Myocyte (in vitro differentiated cells): ENCODE results near the gene MAST2. TPM values are rescaled to one million over a fixed set of nuclear protein-coding genes. Genes with fewer than 3 reads are reported as not detected.
A peak's percentile ranks its signal among the peaks of the same experiment; 100 is the strongest.

Experiments
- DNase-seq: peaks from one replicate; pipeline ENCODE4 v3.0.0-alpha.2; 2012; ENCODE audit warnings: low read depth
- total RNA-seq: library from RNA; depleted of rRNA; stranded (reverse); fragments of >200 nt; gene quantifications from 2 replicates; pipeline ENCODE4 v1.2.3, GENCODE V29; 2014

The MAST2 gene
- total RNA-seq, 1 donor from 2014 or later = 70.3 TPM

DNA sequence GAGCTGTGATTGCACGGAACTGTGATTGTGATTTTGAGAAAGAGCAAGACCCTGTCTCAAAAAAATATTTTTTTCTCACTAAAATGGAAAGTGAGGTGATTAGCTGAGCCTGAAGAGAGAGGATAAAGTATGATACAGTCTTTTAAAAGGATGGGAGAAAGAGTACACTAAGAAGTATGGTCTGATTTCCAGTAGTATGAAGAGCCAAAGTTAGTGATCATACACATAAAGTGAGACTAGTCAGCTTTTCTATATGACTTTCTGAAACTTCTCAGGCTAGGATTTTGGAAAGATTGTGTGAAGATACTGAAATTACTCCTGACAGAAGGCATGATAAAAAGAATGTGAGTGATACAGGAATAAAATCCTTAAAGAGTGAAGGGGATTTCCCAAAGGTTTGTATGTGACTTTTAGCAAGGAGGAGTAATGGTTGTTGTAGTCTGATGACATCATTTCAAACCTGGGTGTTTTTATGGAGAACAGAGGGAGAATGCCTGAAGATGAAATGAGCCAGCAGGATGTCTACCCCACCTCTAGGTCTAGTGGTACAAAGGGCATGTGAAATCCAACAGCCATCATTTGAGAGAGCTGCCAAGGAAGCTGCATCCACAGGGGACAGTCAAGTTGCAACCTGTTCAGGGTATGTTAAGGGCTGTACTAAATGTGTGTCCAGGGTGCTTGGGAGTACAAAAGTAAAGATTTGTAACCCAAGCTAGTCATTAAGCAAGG, 171.3 kb downstream of the MAST2 start:
- DNase-seq = no peak

DNA sequence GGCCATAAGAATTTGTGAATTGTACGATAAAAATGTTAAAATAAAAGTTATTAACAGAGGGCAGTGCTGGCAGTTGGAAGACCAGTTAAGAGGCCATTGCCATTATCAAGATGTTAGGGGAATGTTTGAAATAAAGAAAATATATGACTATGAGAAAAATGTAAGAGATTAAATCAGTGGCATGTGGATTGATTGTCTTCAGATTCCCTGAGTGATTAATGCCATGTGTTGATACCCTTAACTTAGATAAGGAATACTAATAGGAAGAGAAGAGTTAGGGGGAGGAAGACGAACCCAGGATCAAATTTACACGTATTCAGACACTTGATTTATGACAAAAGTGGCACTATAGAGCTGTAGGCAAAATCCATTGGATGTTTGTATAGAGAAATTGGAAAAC, 173.2 kb downstream of the MAST2 start:
- DNase-seq = no peak

DNA sequence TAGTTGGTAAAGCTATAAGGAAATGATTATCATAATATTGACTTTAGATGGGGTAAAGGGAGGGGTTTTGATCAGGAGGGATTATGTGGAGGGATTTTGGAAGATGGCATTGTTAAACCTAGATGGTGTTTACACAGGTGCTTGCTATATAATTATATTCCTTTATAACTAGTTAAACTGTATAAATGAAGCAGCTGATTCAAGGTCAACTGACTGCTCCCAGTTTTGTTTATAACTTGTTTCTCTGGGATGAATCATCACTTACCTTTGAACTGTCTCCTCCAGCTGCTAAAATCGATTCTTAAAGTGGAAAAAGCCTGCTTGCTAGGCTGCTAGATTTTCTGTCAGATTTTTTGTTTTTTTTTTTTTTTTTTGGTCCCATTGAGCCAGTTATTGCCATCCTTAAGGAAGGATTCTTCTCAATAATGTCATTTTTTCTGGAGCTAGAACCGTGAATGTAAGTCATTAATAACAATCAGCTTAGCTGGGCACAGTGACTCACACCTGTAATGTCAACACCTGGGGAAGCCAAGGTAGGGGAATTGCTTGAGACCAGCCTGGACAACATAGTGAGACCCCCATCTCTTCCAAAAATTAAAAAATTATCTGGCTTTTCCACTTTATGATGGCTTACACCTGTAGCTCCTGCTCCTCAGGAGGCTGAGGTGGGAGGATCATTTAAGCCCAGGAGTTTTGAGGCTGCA, 175.8 kb downstream of the MAST2 start:
- DNase-seq = no peak

DNA sequence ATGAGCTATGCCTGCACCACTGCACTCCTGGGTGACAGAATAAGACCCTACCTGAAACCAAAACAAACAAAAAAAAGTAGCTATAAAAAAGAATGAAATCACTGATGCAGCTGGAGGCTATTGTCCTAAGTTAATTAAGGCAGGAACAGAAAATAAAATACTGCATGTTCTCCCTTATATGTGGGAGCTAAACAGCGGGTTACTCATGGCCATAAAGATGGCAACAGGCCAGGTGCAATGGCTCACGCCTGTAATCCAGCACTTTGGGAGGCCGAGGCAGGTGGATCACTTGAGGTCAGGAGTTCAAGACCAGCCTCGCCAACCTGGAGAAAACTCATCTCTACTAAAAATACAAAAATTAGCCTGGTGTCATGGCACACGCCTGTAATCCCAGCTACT, 176.4 kb downstream of the MAST2 start:
- no peak for DNase-seq

DNA sequence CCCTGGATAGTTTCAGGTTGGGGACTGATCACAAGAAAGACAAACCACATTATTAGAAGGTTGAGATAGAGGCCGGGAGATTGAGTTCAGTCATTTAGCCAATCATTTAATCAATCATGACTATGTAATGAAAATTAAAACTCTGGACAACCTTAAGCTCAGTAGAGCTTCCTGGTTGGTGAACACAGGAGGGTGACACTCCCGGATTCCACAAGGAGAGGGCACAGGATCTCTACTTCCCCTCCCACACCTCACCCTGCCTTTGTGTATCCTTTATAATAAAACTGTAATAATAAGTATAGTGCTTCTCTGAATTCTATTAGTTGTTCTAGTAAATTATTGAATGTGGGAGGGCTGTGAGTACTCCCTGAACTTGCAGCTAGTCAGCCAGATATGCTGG, 178.9 kb downstream of the MAST2 start:
- no peak for DNase-seq

DNA sequence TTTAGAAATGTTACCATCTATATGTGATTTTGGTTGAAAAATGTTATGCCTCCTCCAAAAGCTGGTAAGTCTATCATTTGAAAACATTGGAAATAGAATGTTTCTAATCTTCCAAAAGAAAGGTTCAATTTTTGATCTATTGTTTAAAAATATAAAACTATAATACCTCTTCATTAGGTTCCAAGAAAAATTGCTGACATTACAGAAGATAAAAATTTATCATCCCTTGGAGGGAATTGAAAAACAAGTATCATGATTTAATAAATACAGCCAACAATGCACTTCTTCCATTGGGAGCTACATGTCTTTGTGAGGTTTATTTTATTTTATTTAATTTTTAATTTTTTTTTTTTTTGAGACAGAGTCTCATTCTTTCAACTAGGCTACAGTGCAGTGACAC, 180.6 kb downstream of the MAST2 start:
- no peak for DNase-seq

DNA sequence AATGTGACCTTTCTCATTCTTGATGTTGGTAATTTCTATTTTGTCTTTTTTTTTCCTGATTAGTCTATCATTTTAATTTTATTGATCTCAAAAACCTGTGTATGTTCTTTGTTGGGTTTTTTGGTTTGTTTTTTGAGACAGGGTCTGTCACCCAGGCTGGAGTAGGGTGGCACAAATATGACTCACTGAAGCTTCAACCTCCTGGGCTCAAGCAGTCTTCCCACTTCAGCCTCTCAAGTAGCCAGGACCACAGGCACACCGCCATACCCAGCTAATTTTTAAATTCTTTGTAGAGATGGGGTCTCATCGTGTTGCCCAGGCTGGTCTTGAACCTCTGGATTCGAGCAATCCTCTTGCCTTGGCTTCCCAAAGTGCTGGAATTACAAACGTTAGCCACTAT, 183.8 kb downstream of the MAST2 start:
- DNase-seq = no peak

DNA sequence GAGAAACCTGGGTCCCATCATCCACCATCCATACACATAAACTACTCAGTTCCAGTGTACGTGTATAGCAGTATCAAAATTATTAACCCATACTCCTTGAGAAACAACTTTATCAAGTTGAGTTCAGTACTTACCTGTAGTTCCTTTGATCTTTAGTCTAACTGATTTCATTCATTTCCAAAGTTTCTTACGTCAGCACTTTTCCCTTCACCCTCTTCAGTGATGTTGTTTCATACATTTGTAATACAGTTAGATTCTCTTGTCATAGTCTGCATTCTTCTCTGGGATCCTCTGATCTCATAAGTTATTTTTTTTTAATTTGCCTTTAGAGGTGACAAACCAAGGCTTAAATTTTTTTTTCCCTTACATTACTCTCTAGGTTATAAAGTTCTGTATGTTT, 185.8 kb downstream of the MAST2 start:
- DNase-seq = no peak

DNA sequence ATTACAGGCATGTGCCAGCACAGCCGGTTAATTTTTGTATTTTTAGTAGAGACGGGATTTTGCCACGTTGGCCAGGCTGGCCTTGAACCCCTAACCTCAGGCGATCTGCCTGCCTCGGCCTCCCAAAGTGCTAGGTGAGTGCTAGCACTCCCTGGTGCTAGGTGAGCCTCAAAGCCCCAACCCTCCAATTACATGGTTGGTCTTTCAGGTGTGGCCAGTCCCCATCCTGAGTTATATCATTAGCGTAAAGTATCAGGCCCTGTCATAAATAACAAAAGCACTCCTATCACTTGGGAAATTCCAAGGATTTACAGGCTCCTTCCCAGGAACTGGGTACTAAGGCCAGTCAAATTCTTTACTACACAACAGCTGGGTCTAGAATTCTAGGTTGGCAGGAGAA, 191.0 kb downstream of the MAST2 start:
- DNase-seq = no peak

DNA sequence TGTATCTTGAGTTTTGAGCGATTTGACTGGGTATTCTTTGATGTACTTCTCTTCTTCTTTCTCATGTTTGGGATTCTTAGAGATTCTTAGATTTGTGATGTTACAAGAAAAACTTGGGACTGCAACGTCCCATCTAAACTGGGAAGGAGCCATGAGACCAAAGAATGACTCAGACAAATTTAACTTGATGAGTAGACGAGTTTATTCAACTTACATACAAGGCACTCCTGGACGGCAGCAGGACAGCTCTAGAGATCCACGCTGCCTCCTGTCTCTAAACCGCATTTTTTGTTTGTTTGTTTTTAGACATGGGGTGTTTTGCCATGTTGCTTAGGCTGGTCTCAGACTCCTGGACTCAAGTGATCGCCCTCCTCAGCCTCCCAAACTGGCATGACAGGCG, 191.9 kb downstream of the MAST2 start:
- DNase-seq = peak; percentile 18

DNA sequence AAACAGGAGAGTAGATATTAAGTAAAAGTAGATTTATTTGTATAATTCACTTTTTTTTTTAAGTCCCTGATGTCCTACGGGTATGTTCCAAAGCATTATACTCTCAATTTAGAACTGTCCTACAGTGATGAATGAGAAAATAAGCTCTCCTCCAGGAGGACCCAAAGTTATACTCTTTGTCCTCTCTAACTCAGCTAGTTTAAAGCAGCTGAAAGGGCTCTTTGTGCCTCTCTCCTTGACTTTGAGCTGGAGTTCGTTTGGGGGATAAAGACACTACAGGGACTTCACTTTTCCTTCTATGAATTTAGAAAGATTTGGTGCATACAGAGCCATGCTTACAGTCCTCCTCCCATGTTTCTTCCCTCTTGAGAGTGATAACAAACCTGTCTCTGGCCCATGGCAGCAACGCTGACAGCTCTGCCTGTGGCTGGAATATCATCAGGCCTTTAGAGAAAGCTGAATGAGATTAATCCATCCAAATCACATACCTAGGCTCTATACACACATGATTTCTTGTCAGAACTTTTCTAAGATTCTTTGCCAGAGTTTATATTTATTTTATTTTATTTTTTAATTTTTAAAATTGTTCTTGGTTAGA, 194.7 kb downstream of the MAST2 start:
- no peak for DNase-seq

DNA sequence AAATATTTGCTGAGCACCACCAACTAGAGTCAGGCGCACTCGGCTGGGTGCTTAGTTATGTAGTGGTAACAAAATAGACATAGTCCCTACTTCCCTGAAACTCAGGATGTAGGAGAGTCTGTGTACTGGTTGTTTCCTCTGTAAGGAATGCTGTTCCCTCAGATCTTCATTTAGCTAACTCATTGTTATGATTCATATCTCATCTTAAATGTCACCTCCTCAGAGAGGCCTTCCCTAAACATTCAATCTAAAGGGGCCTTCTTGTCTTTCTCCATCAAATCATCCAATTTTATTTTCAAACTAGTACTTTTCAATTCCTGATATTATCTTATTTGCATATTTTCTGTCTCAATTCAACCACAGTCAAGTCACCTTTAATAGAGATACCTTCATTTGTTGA, 196.1 kb downstream of the MAST2 start:
- no peak for DNase-seq

DNA sequence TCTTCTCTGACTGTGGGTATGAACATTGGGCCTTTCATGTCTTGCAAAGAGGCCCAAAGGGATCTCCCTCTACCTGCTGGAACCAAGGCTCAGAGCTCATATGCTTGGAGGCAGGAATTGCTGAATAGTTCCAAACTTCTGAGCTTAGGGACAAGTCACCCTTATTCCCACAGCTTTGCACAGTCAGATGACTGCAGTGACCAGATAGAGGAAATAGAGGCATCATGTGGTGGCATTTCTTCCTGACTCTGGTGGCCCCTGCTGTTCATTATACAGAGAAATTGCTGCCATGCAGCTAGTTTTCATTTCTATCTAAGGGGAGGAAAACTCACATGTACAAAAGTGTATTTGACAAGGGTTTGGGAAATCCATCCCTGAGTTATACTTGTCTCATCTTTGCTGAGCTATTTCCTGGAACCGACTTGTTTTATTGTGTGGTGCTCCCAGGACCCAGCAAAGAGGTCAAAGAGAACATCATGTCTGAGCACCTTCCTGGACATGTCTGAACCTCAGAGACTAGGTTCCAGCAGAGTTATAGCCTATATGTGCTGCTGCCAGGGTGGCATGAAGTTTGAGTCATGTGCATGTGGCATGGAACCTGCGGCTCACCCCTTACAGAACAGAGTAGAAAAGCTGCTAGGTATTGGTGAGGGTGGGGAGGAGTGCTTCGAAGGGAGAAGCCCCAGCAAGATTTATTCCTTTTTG, 197.8 kb downstream of the MAST2 start:
- no peak for DNase-seq

DNA sequence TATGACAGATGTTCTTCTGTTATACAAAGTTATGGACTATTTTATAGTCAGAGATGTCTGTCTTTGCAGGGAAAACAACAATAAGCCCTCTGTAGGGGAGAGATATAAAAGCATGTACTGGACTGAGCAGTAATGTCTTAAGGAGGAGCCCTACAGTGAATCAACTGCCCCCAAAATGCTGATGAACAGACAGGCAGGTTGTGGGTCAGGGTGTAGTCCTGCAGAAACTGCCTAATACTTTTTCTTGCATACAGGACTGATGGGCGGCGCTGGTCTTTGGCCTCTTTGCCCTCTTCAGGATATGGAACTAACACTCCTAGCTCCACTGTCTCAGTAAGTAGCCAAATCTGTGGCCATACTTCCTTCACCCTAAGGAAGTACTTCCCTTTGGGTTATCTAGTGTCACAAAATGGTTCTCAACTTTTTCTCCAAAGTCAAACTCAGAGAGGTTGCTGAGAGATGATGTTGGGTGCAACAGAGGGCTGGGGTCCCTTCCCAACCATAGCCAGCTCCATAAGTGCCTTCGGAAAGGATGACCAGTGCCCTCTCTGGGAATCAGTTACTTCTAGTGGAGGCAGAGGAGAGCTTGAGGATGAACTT, 199.2 kb downstream of the MAST2 start:
- DNase-seq = no peak

DNA sequence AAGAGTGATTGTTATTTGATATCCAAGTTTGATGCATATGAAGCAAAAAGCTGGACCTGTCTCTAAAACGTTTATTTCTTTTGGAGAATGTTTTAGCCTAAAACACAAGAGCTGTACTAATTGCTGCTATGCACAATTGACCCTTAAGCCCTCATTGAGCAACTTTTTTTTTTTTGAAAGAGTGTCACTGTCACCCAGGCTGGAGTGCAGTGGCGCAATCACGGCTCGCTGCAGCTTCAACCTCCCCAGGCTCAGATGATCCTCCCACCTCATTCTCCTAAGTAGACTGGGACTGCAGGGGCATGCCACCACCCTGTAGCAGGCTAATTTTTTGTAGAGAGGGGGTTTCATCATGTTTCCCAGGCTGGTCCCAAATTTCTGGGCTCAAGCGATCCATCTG, 199.9 kb downstream of the MAST2 start:
- DNase-seq = no peak

DNA sequence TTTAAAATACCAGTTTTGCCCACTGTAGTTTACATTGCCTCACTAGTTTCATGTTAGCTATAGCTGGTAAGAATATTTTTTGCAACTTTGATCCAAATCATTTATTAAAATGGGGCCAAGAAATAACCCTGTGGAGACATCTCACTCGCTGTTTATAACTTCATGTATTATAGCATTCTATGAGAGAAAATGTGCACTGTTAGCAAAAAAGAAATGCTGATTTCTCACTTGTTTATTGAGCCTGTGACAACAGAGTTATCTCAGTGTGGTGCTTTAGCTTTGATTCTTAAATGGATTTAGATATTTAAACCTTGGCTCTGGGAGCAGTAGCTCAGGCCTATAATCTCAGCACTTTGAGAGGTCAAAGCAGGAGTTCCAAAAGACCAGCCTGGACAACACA, 201.1 kb downstream of the MAST2 start:
- no peak for DNase-seq

DNA sequence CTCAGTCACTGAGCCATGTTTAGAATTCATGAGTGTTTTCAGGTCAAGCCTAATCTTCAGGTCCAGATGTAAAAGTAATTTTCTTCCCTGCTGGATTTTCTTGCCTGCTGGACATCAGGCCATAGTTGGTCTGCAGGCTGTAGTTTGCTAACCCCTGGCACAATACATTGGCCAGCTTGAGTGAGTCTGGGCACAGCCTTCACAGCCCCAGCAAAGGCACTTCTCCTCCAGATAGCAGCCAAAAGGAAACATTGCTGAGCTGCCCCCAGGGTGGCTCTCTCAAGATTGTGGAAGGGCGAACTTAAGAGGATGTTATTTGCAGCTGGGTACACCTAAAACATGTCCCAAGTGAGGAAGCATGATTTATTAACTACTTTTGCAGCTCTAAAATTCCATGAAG, 202.2 kb downstream of the MAST2 start:
- no peak for DNase-seq

DNA sequence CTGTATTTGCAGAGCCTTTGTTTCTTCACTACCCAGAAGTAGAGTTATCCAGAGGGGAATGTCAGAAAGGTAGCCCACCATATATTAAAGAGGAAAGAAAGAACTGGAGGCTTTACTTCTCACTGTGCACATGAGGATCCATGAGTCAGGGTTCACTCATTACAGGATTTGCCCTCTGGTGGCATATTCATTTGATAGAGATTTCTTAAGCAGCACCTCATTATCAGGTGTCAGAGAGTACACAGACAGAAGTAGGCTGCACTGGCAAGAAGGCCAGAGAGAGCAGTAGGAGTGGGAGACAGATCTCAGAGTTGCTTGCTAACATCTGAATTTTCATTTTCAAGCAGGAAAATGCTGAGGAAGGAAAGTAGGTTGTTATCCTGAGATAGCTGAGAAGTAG, 205.2 kb downstream of the MAST2 start:
- no peak for DNase-seq

DNA sequence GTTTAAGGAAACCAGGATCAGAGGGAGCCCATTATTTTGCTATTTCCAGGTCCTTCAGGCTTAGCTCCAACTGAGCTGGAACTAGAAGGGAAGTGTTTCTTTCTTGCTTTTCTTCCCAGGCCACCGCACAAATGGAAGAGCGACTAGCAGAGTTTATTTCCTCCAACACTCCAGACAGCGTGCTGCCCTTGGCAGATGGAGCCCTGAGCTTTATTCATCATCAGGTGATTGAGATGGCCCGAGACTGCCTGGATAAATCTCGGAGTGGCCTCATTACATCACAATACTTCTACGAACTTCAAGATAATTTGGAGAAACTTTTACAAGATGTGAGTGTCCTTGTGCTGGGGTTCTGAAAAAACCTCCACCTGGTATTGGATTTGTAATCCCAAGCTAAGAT, 207.2 kb downstream of the MAST2 start:
- no peak for DNase-seq

DNA sequence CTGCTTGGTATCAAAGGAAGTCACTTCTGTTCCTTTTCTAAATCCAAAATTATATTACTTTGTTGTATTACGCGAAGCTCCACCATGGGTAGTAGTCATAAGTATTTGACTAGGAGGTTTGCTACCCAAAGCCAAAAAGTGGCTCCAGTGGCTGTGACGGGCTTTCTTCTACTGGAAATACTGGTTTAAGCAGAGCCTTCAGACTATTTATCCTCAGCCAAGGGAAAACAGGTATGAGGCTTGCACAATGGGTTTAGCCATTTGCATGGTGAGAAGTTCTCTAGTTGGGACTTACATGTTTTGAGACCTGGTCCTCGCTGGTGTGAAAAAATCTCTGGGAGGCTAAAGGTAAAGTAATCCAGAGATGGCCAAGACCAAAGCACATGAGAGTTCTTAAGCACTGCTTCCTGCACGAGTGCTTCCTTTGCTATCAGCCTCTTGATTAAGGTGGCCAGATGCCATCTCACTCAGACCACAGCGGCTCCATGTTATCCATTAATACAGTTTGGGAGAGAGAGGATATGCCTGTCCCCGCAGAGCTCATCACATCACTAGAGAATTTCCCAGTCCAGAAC, 207.8 kb downstream of the MAST2 start:
- no peak for DNase-seq

DNA sequence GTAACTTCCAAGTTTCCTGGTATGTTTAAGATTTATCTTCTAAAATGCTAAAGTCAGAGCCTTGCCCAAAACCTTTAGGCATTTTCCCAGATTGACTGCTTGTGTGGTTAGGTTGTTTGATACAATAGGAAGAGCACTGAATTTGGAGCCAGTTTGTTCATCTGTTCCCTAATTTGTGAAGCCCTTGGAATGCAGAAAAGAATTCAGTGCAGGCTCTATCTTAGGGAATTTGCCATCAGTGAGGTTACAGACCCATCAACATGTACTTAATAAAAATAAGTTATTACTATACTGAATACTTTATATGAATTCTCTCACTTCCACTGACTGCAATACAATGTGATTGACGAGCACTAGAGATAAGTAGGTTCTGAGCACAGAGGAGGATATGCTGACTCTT, 208.8 kb downstream of the MAST2 start:
- DNase-seq = no peak
